Keratinocyte (primary cell): ENCODE data around the gene COTL1. TPM values are rescaled to one million over a fixed set of nuclear protein-coding genes. Genes with fewer than 3 reads are reported as not detected.

Experiments used
- DNase-seq: peaks from one replicate; pipeline ENCODE4 v3.0.0-alpha.2; 2011; ENCODE audit warnings: low read depth, missing footprints, low spot score
- FAIRE-seq: peaks from 2 replicates; lab custom pipeline; 2011; peaks lifted over from hg19 to GRCh38; lab: Jason Lieb, UNC
- H2AFZ ChIP-seq: 2 replicates; pipeline ENCODE4 v1.6.0; 2012; ENCODE audit warnings: low read length, control low read depth, inconsistent platforms; ENCODE audit not compliant: control insufficient read depth
- H3K27ac ChIP-seq: 2 replicates; pipeline ENCODE4 v1.5.1; 2011; ENCODE audit warnings: low read length; ENCODE audit not compliant: control insufficient read depth, insufficient read depth
- H3K27me3 ChIP-seq: 3 replicates; pipeline ENCODE4 v1.6.0; 2011; ENCODE audit warnings: low read length; ENCODE audit not compliant: control insufficient read depth, insufficient read depth; ENCODE audit errors: extremely low read depth
- H3K36me3 ChIP-seq, 2 experiments: 2 replicates in 1 of 2; 3 replicates in 1 of 2; pipeline ENCODE4 v1.5.1; 2011; ENCODE audit warnings: low read length in 2 of 2, mild to moderate bottlenecking in 1 of 2; ENCODE audit not compliant: control insufficient read depth in 2 of 2, insufficient read depth in 2 of 2; ENCODE audit errors: extremely low read depth in 1 of 2
- H3K4me1 ChIP-seq: 3 replicates; pipeline ENCODE4 v1.5.1; 2011; ENCODE audit warnings: low read length; ENCODE audit not compliant: control insufficient read depth, insufficient read depth; ENCODE audit errors: extremely low read depth
- H3K4me2 ChIP-seq: 3 replicates; pipeline ENCODE4 v1.6.0; 2011; ENCODE audit warnings: low read depth, low read length; ENCODE audit not compliant: control insufficient read depth, insufficient read depth; ENCODE audit errors: extremely low read depth
- H3K4me3 ChIP-seq, 3 experiments: fragments of 200-600 bp in 1 of 3; sonication (generic) in 1 of 3; 2 replicates in 2 of 3; 3 replicates in 1 of 3; pipeline ENCODE4 v1.5.1; 2011 to 2016; ENCODE audit warnings: low read length in 3 of 3, mild to moderate bottlenecking in 3 of 3, control low read depth in 2 of 3, inconsistent platforms in 1 of 3, low read depth in 1 of 3, mixed read lengths in 1 of 3, mixed run types in 1 of 3, moderate library complexity in 1 of 3; ENCODE audit not compliant: control insufficient read depth in 2 of 3, insufficient read depth in 2 of 3; ENCODE audit errors: extremely low read depth in 1 of 3
- H3K79me2 ChIP-seq: 2 replicates; pipeline ENCODE4 v1.6.0; 2012; ENCODE audit warnings: low read length; ENCODE audit not compliant: control insufficient read depth, insufficient read depth
- H3K9ac ChIP-seq: 3 replicates; pipeline ENCODE4 v1.6.0; 2011; ENCODE audit warnings: low read length; ENCODE audit not compliant: control insufficient read depth, insufficient read depth; ENCODE audit errors: extremely low read depth
- H3K9me1 ChIP-seq: 3 replicates; pipeline ENCODE4 v1.6.0; 2011; ENCODE audit warnings: low read length; ENCODE audit not compliant: control insufficient read depth, insufficient read depth; ENCODE audit errors: extremely low read depth
- H3K9me3 ChIP-seq: 2 replicates; pipeline ENCODE4 v1.5.1; 2012; ENCODE audit warnings: low read depth, low read length; ENCODE audit not compliant: control insufficient read depth
- H4K20me1 ChIP-seq: 3 replicates; pipeline ENCODE4 v1.6.0; 2011; ENCODE audit warnings: low read length; ENCODE audit not compliant: control insufficient read depth, insufficient read depth; ENCODE audit errors: extremely low read depth
- CTCF ChIP-seq, 3 experiments: IDR thresholded peaks in 1 of 3; conservative IDR thresholded peaks in 1 of 3; optimal IDR thresholded peaks in 1 of 3; 2 replicates in 2 of 3; 3 replicates in 1 of 3; pipeline versions ENCODE3 to v1.5.1; 2011; ENCODE audit warnings: low read length in 3 of 3, mild to moderate bottlenecking in 3 of 3, moderate library complexity in 2 of 3, control low read depth in 1 of 3, inconsistent platforms in 1 of 3; ENCODE audit not compliant: insufficient read depth in 2 of 3; ENCODE audit errors: extremely low read depth in 1 of 3
- EZH2 ChIP-seq: IDR thresholded peaks from one replicate; pipeline ENCODE4 v1.6.1; 2012; ENCODE audit warnings: inconsistent platforms, mild to moderate bottlenecking, low read length, moderate library complexity
- dilution Hi-C: fragments of 300-500 bp; cut with MboI; formaldehyde crosslinking; loops from one replicate; pipeline ENCODE4 v1.7.0; 2020; ENCODE audit warnings: low sequenced_read_pairs; ENCODE audit not compliant: extremely low pct_ligation_motif_present
- polyA plus RNA-seq, 5 experiments: library from polyadenylated mRNA; depleted of rRNA in 3 of 5; stranded (reverse) in 3 of 5; stranded (forward) in 1 of 5; unstranded in 1 of 5; fragments of >200 nt; gene quantifications; 1 replicate in 1 of 5; 2 replicates in 3 of 5; 3 replicates in 1 of 5; pipeline versions ENCODE4 v1.2.1 to v1.2.3, GENCODE V29; 2011 to 2012; ENCODE audit warnings: missing spikeins in 2 of 5, low read depth in 1 of 5, low replicate concordance in 1 of 5

COTL1 gene
- polyA plus RNA-seq, 1 donor (not counting 4 experiments of a cell fraction or from before 2014, with no cell fraction given) = 116 TPM

DNA sequence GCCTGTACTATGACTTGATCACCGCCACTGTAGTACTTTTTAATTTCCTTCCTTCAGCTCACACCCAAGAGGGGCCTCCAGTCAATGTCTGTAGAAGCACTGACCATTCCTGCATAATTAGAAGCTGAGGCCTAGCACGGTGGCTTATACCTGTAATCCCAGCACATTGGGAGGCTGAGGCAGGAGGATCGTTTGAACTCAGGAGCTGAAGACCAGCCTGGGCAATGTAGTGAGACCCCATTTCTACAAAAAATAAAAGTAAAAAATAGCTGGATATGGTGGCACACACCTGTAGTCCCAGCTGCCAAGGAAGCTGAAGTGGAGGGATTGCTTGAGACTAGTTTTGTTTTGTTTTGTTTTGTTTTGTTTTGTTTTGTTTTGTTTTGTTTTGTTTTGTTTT, 36.4 kb upstream of the COTL1 start:
- dilution Hi-C loops = no loop called here
- peaks cover 35 to 43% of the 10 kb centered on the region in 2 experiments for H3K36me3 ChIP-seq
- H3K4me3 ChIP-seq = no peak overlapping the region
- no peaks in the 10 kb centered on the region for H3K9me3 ChIP-seq
- no peak overlapping the region for H3K27ac ChIP-seq
- no peak for TF ChIP-seq CTCF (optimal IDR thresholded peaks at IDR 0.05 in 1 of 3, IDR thresholded peaks at IDR 0.05 in 1 of 3, conservative IDR thresholded peaks at IDR 0.05 in 1 of 3; ENCODE audit: extremely low read depth in 1 of 3, insufficient read depth in 2 of 3, low read length in 3 of 3)
- TF ChIP-seq EZH2 = no peak
- H3K9me1 ChIP-seq = peaks cover 4% of the 10 kb centered on the region
- H4K20me1 ChIP-seq = no peaks in the 10 kb centered on the region
- H3K4me1 ChIP-seq = peaks cover 17% of the 10 kb centered on the region
- no peaks in the 10 kb centered on the region for H3K27me3 ChIP-seq
- H3K9ac ChIP-seq = no peak overlapping the region
- FAIRE-seq = no peak
- no peak overlapping the region for H3K4me2 ChIP-seq
- H3K79me2 ChIP-seq = peaks cover 47% of the 10 kb centered on the region
- H2AFZ ChIP-seq = no peak overlapping the region
- DNase-seq = no peak

- no peak for DNase-seq
- H3K9ac ChIP-seq = no peak overlapping the region
- peaks cover 22% of the 10 kb centered on the region for H3K4me1 ChIP-seq
- no peak overlapping the region for H3K4me2 ChIP-seq
- dilution Hi-C loops = no loop called here
- FAIRE-seq = no peak
- no peaks in the 10 kb centered on the region for H3K27me3 ChIP-seq
- no peak overlapping the region for H2AFZ ChIP-seq
- TF ChIP-seq CTCF (optimal IDR thresholded peaks at IDR 0.05 in 1 of 3, IDR thresholded peaks at IDR 0.05 in 1 of 3, conservative IDR thresholded peaks at IDR 0.05 in 1 of 3; ENCODE audit: extremely low read depth in 1 of 3, insufficient read depth in 2 of 3, low read length in 3 of 3) = no peak
- TF ChIP-seq EZH2 = no peak
- H3K4me3 ChIP-seq = no peak overlapping the region
- H3K9me1 ChIP-seq = peaks cover 4% of the 10 kb centered on the region
- no peak overlapping the region for H3K27ac ChIP-seq
- peaks cover 26 to 28% of the 10 kb centered on the region in 2 experiments for H3K36me3 ChIP-seq
- peaks cover 46% of the 10 kb centered on the region for H3K79me2 ChIP-seq
- no peaks in the 10 kb centered on the region for H3K9me3 ChIP-seq
- H4K20me1 ChIP-seq = no peaks in the 10 kb centered on the region
These were observed 34.7 kb upstream of the COTL1 start for GRCh38 chr16:84652566-84652965.
